C4-2B (cell line): ENCODE results near the gene TSPAN9.

Source experiments
- ZFX ChIP-seq: fragments of 450-650 bp; IDR thresholded peaks from 2 replicates; pipeline ENCODE4 v1.6.1; 2017
- TF ChIP-seq, protein P1 (sequence below): fragments of 450-650 bp; conservative IDR thresholded peaks from 2 replicates; pipeline ENCODE4 v1.5.1; 2017; ENCODE audit warnings: mild to moderate bottlenecking

DNA sequence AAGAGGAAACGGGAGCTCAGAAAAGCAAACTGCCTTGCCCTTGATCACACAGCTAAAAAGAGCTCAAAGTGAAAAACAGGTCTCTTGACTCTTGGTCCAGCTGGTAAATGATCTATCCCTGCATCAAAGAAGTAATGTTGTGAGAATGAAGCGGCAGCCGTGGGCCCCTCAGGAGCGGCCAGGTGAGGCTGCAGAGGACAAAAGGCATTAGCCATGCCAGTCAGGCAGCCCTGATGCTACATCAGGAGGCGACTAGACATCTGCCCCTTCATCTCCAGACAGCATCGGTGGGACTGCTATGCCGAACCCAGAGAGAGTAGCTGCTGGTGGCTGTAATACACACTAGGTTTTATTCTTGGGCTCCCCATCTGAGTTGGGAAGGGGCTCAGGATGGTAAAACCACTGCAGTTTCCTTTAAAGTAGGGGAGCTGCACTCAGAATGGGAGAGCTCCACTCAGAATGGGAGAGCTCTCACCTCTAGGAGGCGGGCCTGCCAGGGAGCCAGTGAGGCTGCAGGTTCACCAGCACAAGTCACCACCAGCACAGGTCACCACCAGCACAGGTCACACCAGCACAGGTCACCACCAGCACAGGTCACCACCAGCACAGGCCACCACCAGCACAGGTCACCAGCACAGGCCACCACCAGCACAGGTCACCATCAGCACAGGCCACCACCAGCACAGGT lies 120.1 kb downstream of the TSPAN9 start:
- TF ChIP-seq, protein P1, sequence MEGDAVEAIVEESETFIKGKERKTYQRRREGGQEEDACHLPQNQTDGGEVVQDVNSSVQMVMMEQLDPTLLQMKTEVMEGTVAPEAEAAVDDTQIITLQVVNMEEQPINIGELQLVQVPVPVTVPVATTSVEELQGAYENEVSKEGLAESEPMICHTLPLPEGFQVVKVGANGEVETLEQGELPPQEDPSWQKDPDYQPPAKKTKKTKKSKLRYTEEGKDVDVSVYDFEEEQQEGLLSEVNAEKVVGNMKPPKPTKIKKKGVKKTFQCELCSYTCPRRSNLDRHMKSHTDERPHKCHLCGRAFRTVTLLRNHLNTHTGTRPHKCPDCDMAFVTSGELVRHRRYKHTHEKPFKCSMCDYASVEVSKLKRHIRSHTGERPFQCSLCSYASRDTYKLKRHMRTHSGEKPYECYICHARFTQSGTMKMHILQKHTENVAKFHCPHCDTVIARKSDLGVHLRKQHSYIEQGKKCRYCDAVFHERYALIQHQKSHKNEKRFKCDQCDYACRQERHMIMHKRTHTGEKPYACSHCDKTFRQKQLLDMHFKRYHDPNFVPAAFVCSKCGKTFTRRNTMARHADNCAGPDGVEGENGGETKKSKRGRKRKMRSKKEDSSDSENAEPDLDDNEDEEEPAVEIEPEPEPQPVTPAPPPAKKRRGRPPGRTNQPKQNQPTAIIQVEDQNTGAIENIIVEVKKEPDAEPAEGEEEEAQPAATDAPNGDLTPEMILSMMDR: no peak
- TF ChIP-seq ZFX: no peak
